Vagina (tissue), 2 donors: ENCODE data around the gene STX1A. TPM values are rescaled to one million over a fixed set of nuclear protein-coding genes. Genes with fewer than 3 reads are reported as not detected.

ENCODE experiments used
- DNase-seq, 2 donors: peaks; one replicate each; pipeline ENCODE4 v3.0.0-alpha.2; 2017; ENCODE audit errors: extremely low spot score in 2 of 2
- H3K27ac ChIP-seq: fragments of 200-600 bp; sonication (generic); one replicate; pipeline ENCODE4 v1.5.1; 2019
- H3K27me3 ChIP-seq: fragments of 200-600 bp; sonication (generic); one replicate; pipeline ENCODE4 v1.5.1; 2019
- H3K36me3 ChIP-seq, 2 donors: fragments of 200-600 bp; sonication (generic); one replicate each; pipeline ENCODE4 v1.5.1; 2017 to 2019
- H3K4me1 ChIP-seq: fragments of 200-600 bp; sonication (generic); one replicate; pipeline ENCODE4 v1.5.1; 2019
- H3K4me3 ChIP-seq, 2 donors: fragments of 200-600 bp; sonication (generic); 1 replicate in 1 of 2; 2 replicates in 1 of 2; pipeline ENCODE4 v1.5.1; 2016 to 2019
- H3K9me3 ChIP-seq: fragments of 200-600 bp; sonication (generic); one replicate; pipeline ENCODE4 v1.5.1; 2019
- POLR2A ChIP-seq, 2 donors: fragments of 450-650 bp; IDR thresholded peaks; one replicate each; pipeline ENCODE4 v1.6.1; 2017; ENCODE audit warnings: antibody characterized with exemption in 2 of 2, mild to moderate bottlenecking in 2 of 2, moderate library complexity in 2 of 2
- POLR2AphosphoS5 ChIP-seq, 2 donors: sonication (generic); formaldehyde crosslinking; IDR thresholded peaks; one replicate each; pipeline ENCODE4 v1.9.0; 2017; ENCODE audit warnings: antibody characterized with exemption in 2 of 2, mild to moderate bottlenecking in 2 of 2, low read depth in 1 of 2; ENCODE audit not compliant: insufficient read depth in 1 of 2
- intact Hi-C: fragments of 100-400 bp; cut with DNase I; formaldehyde crosslinking; loops from one replicate; pipeline ENCODE4 v1.15.1; 2023
- total RNA-seq: library from RNA; depleted of rRNA; stranded (reverse); fragments of >200 nt; gene quantifications from one replicate; pipeline ENCODE4 v1.2.3, GENCODE V29; 2016
- TF ChIP-seq, protein P1 (sequence below), 3 experiments: fragments of 450-650 bp in 2 of 3; fragments of 200-600 bp in 1 of 3; sonication (generic) in 1 of 3; IDR thresholded peaks; one replicate each; pipeline ENCODE4 v1.5.1; 2017 to 2019; ENCODE audit warnings: antibody characterized with exemption in 3 of 3, mild to moderate bottlenecking in 2 of 3, moderate library complexity in 2 of 3

The STX1A gene
- total RNA-seq, 1 donor from 2014 or later: 17.2 TPM

DNA sequence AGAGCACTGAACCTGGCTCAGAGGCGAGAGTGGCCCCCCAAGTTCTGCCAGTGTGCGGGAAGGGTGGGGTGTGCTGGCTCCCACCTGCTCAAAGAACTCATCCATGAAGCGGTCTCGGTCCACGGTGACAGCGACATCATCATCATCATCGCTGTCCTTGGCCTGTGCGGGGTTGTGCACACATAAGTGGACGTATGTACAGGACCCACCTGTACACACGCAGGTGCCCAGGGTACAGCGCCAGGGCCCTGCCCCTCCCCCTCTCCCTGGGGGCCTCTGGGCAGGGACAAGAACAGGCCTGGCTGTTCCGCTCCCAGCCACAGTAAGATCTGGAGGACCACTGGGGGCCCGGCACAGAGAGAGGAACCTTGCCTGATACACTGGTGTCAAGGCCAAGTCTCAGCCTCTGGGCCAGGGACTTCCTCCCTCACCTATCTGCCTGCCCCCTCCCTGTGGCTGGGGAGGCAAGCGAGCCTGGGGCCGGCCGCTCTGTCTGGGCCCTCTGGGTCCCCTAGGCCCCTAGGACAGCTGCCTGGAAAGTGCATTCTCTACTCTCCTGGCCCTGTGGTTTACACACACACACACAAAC, 10.4 kb downstream of the STX1A start:
- intact Hi-C loops: no loop called here
- DNase-seq: no peak
- Histone ChIP-seq H3K36me3 (no peaks in the 10 kb centered on the region), H3K4me3 (no peak overlapping the region), H3K9me3 (no peaks in the 10 kb centered on the region), H3K4me1 (peaks cover 29% of the 10 kb centered on the region), H3K27me3 (no peaks in the 10 kb centered on the region), H3K27ac (no peak overlapping the region)
- TF ChIP-seq POLR2A (IDR thresholded peaks at IDR 0.05) (no peak), POLR2AphosphoS5 (IDR thresholded peaks at IDR 0.05; ENCODE audit: insufficient read depth in 1 of 2, low read depth in 1 of 2) (no peak)
- TF ChIP-seq, protein P1, sequence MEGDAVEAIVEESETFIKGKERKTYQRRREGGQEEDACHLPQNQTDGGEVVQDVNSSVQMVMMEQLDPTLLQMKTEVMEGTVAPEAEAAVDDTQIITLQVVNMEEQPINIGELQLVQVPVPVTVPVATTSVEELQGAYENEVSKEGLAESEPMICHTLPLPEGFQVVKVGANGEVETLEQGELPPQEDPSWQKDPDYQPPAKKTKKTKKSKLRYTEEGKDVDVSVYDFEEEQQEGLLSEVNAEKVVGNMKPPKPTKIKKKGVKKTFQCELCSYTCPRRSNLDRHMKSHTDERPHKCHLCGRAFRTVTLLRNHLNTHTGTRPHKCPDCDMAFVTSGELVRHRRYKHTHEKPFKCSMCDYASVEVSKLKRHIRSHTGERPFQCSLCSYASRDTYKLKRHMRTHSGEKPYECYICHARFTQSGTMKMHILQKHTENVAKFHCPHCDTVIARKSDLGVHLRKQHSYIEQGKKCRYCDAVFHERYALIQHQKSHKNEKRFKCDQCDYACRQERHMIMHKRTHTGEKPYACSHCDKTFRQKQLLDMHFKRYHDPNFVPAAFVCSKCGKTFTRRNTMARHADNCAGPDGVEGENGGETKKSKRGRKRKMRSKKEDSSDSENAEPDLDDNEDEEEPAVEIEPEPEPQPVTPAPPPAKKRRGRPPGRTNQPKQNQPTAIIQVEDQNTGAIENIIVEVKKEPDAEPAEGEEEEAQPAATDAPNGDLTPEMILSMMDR (IDR thresholded peaks at IDR 0.05): no peak

DNA sequence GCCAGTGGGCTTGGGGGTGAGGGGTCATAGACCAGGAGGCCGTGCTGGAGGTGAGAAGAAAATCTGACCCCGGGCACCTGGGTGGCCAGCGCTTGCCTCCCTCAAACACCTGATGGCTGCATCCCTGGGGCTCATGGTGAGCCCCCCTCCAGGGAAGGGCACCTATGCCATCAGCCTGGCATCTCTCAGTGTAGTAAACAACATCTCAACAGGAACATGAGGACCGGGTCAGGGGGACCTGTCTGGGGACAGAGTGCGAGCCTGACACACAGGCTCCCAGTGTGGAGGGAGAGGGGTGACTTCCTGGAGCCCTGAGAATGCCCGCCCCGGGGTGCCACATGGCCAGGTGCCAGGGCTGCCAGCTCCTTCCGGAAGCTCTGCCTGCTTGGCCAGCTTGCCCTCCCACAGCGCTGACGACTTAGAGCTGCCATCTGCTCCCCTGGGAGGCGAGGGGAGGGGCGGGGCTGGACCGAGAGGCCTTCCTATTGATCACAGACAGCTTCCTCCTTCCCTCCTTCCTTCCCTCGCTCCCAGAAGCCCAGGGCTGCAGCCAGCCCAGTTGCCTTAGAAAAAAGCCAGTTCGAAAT, 12.3 kb downstream of the STX1A start:
- TF ChIP-seq POLR2A (IDR thresholded peaks at IDR 0.05) (no peak), POLR2AphosphoS5 (IDR thresholded peaks at IDR 0.05; ENCODE audit: insufficient read depth in 1 of 2, low read depth in 1 of 2) (no peak)
- TF ChIP-seq, protein P1 (IDR thresholded peaks at IDR 0.05): no peak
- H3K4me3 ChIP-seq: no peak overlapping the region
- no peak overlapping the region for H3K27ac ChIP-seq
- peaks cover 36% of the 10 kb centered on the region for H3K4me1 ChIP-seq
- H3K9me3 ChIP-seq: no peaks in the 10 kb centered on the region
- no peak for DNase-seq
- intact Hi-C loops: no loop called here
- H3K27me3 ChIP-seq: no peaks in the 10 kb centered on the region
- no peaks in the 10 kb centered on the region for H3K36me3 ChIP-seq

DNA sequence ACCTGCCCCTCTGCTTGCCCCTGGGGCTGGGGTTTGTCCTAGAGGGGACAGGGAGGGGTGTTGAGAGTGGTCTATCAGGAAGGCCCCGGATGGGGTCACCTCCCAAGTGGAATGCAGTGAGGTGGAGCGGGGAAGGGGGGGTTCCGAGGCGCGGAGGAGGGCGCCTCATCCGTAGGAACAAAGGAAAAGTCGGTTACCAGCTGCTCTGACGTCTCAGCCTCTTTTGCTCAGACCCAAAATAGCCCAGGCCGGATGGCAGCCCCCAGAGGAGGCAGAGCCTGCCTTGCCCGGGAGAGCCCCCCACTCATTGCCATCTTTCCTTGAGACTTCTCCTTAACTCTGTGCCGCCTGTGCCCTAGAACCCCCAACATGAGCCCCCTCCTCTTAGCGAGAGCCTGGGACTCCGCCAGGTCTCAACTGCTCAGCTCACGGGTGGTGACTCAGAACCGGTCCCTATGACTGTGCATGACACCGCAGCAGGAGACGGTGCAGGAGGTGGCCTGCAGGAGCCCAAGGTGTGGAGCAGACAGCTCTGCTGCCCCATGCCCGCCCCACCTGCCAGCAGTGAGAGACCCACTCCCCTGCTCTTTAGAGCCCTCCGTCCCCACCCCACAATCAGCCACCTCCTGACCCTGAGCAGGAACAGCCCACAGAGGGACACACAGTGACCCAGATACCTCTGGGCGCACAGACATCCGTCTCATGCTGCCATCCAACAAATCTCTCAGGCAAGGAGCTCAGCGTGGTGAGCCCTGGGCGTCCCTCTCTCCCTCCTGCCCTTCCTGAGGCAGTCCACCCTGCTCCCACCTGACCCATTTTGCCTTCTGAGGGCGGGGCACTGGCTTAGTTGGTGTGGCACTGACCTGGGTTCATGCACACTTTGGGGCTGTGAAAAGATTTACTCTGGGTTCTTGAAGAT, 13.1 kb downstream of the STX1A start:
- intact Hi-C loops: no loop called here
- H3K9me3 ChIP-seq: no peaks in the 10 kb centered on the region
- H3K4me3 ChIP-seq: no peak overlapping the region
- no peaks in the 10 kb centered on the region for H3K36me3 ChIP-seq
- TF ChIP-seq POLR2AphosphoS5 (IDR thresholded peaks at IDR 0.05; ENCODE audit: insufficient read depth in 1 of 2, low read depth in 1 of 2) (no peak), POLR2A (IDR thresholded peaks at IDR 0.05) (no peak)
- TF ChIP-seq, protein P1 (IDR thresholded peaks at IDR 0.05): no peak
- H3K27ac ChIP-seq: peak overlapping the region; percentile 55
- H3K4me1 ChIP-seq: peaks cover 36% of the 10 kb centered on the region
- no peak for DNase-seq
- no peaks in the 10 kb centered on the region for H3K27me3 ChIP-seq

DNA sequence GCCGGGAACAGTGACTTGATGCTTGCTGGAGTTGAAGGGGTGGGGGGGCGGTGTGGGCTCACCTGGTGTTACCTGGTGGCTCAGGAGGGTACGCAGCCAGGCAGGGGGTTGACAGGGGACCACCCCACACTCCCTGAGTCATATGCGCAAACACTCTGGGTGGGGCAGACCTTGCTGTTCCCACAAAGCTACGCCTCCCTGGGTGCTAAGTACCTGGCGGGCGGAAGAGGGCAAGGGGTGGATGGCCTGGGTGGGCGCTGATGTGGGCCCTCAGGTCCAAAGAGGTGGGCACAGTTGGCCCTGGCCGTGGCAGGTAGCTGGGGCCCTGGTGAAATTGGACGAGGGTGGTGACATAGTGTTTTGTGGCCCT, 13.9 kb downstream of the STX1A start:
- no peak for TF ChIP-seq POLR2AphosphoS5 (IDR thresholded peaks at IDR 0.05; ENCODE audit: insufficient read depth in 1 of 2, low read depth in 1 of 2)
- TF ChIP-seq, protein P1 (IDR thresholded peaks at IDR 0.05): no peak
- no peak for TF ChIP-seq POLR2A (IDR thresholded peaks at IDR 0.05)
- intact Hi-C loops: no loop called here
- no peaks in the 10 kb centered on the region for H3K36me3 ChIP-seq
- H3K4me1 ChIP-seq: peaks cover 36% of the 10 kb centered on the region
- no peak overlapping the region for H3K4me3 ChIP-seq
- no peaks in the 10 kb centered on the region for H3K9me3 ChIP-seq
- no peaks in the 10 kb centered on the region for H3K27me3 ChIP-seq
- H3K27ac ChIP-seq: peak overlapping the region; percentile 55
- DNase-seq: no peak
